ENCODE results near the gene ADAMTSL3. TPM values are rescaled to one million over a fixed set of nuclear protein-coding genes. Genes with fewer than 3 reads are reported as not detected.

ADAMTSL3 gene
- total RNA-seq, 6 experiments from 2014 or later, result 7.5 to 28.7 (median 14.0) TPM

DNA sequence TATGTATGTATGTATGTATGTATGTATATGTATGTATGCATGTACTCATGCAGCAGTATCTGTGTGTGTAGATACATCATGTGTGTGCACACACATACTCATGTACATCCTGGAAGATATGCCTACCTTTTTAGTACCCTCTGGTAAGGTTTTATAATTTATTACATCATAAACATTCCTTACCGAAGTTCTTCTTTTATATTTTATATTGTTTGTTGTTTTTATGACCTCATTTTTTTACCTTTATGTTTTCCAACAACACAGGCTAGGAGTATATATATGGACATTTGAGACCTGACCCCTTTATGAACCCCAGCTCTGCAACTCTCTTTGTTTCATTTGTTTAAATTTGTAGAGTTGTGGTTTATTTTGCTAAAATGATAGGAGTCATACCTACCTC, 263.5 kb downstream of the ADAMTSL3 start:
- H3K4me3 ChIP-seq, result no peak overlapping the region
- DNase-seq (no peak), ATAC-seq (no peak)
- 42% methylated on average over 1 of the region's 1 CpG for WGBS (ENCODE audit: insufficient coverage, low coverage, low lambda C conversion rate, missing lambda C conversion rate)
- intact Hi-C loops (cut with DNase I), result no loop called here
- no peak for TF ChIP-seq POLR2A (IDR thresholded peaks at IDR 0.05)
- TF ChIP-seq, protein P1, sequence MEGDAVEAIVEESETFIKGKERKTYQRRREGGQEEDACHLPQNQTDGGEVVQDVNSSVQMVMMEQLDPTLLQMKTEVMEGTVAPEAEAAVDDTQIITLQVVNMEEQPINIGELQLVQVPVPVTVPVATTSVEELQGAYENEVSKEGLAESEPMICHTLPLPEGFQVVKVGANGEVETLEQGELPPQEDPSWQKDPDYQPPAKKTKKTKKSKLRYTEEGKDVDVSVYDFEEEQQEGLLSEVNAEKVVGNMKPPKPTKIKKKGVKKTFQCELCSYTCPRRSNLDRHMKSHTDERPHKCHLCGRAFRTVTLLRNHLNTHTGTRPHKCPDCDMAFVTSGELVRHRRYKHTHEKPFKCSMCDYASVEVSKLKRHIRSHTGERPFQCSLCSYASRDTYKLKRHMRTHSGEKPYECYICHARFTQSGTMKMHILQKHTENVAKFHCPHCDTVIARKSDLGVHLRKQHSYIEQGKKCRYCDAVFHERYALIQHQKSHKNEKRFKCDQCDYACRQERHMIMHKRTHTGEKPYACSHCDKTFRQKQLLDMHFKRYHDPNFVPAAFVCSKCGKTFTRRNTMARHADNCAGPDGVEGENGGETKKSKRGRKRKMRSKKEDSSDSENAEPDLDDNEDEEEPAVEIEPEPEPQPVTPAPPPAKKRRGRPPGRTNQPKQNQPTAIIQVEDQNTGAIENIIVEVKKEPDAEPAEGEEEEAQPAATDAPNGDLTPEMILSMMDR (IDR thresholded peaks at IDR 0.05), result no peak
- H3K9me3 ChIP-seq, result no peaks in the 10 kb centered on the region
- no peaks in the 10 kb centered on the region for H3K4me1 ChIP-seq
- no peak overlapping the region for H3K27ac ChIP-seq
- no peaks in the 10 kb centered on the region for H3K36me3 ChIP-seq
- no peaks in the 10 kb centered on the region for H3K27me3 ChIP-seq

DNA sequence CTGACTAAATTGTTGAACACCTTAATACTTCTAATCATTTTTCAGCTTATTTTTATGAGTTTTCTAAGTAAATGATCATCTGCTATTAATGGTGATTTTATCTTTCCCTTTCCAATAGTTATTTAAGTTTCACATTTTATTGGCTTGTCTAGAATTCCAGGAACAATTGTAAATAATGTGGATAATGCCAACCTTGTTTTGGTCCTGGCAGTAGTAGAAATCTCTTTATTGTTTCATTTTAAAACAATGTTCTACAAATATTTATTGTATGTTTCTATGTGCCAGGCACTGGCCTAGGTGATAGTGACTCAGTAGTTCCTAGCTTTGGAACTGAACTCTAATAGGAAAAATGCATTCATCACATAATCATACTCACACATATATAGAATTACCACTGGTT, 264.1 kb downstream of the ADAMTSL3 start:
- Histone ChIP-seq H3K4me3 (no peak overlapping the region), H3K27ac (no peak overlapping the region), H3K36me3 (no peaks in the 10 kb centered on the region), H3K4me1 (no peaks in the 10 kb centered on the region), H3K9me3 (no peaks in the 10 kb centered on the region), H3K27me3 (no peaks in the 10 kb centered on the region)
- TF ChIP-seq, protein P1 (IDR thresholded peaks at IDR 0.05), result no peak
- TF ChIP-seq POLR2A (IDR thresholded peaks at IDR 0.05), result no peak
- intact Hi-C loops (cut with DNase I), result no loop called here
- DNase-seq (no peak), ATAC-seq (no peak)

DNA sequence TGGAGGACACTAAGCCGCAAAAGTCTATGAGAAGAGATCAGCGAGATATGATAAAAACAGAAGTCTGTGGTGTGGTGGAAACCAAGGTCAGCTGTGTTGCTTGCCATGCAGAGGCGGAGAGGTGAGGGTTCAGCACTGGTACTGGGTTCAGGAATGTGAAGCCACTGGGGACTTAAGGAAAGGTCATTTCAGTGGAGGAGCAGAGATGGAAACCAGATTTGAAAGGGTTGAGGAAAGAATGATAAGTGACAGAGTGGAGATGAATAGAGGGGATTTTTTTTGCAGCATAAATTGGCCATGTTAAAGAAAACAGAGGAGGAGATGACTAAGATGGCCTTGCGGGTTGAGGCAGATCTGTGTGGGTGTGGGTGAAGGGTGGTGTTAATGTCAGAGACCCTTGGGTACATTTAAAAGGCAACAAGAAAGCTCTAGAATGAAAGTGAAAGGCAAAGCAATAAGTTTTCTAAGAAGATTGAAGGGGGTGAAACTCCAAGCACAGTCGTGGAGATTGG, 265.5 kb downstream of the ADAMTSL3 start:
- ATAC-seq (no peak), DNase-seq (no peak)
- 66% methylated on average over 5 of the region's 5 CpGs for WGBS (ENCODE audit: insufficient coverage, low coverage, low lambda C conversion rate, missing lambda C conversion rate)
- no peaks in the 10 kb centered on the region for H3K27me3 ChIP-seq
- H3K36me3 ChIP-seq, result peaks cover 0 to 5% (median 0%) of the 10 kb centered on the region in 4 donors
- no peaks in the 10 kb centered on the region for H3K4me1 ChIP-seq
- no peak overlapping the region for H3K27ac ChIP-seq
- H3K4me3 ChIP-seq, result no peak overlapping the region
- intact Hi-C loops (cut with DNase I), result no loop called here
- TF ChIP-seq, protein P1 (IDR thresholded peaks at IDR 0.05), result no peak
- TF ChIP-seq POLR2A (IDR thresholded peaks at IDR 0.05), result no peak
- H3K9me3 ChIP-seq, result no peaks in the 10 kb centered on the region

DNA sequence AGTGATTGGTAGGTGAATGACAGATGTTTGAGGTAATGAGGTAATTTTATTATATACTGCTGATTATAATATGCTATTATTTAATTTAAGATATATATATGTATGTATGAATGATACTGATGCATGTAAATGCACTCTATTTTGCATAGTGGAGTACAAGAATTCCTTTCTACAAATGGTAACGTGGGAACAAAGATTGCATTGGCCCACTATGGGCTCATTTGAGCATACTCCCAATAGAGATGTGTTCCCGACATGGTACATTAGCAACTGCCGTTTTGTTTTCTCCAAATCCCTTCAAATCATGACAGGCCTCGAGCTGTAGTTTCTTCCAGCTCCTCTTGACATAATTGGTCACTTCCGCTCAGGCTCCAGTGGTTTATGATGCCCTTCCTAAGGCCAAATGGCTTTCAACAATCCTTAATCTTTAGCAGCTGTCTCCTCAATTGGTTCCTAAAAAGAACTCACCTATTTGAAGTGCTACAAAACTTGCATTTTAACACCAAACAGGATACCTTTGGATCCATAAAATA, 266.1 kb downstream of the ADAMTSL3 start:
- Histone ChIP-seq H3K36me3 (peaks cover 0 to 9% (median 0%) of the 10 kb centered on the region in 4 donors), H3K4me3 (no peak overlapping the region), H3K27me3 (no peaks in the 10 kb centered on the region), H3K27ac (no peak overlapping the region), H3K9me3 (no peaks in the 10 kb centered on the region), H3K4me1 (no peaks in the 10 kb centered on the region)
- no peak for ATAC-seq
- intact Hi-C loops (cut with DNase I), result loop anchor here in 1 of 2 donors (10.0 kb wide), 1 partner anchor 65 kb away; no protein-coding TSS in a partner anchor
- TF ChIP-seq, protein P1 (IDR thresholded peaks at IDR 0.05), result no peak
- no peak for TF ChIP-seq POLR2A (IDR thresholded peaks at IDR 0.05)
- no peak for DNase-seq
- WGBS (ENCODE audit: insufficient coverage, low coverage, low lambda C conversion rate, missing lambda C conversion rate), result 85% methylated on average over 5 of the region's 5 CpGs
